Lower leg skin (tissue), 4 donors: Measurements from ENCODE around the gene MORN4. TPM values are rescaled to one million over a fixed set of nuclear protein-coding genes. Genes with fewer than 3 reads are reported as not detected.
A peak's percentile ranks its signal among the peaks of the same experiment; 100 is the strongest.
"Not testable (repeated sequence)": the region's sequence is repeated elsewhere in the genome, so short reads cannot be mapped to it uniquely, and the experiment has no call there.

ENCODE experiments used
- DNase-seq, 2 donors: peaks; one replicate each; pipeline ENCODE4 v3.0.0-alpha.2; 2019; ENCODE audit warnings: low spot score in 2 of 2
- H3K4me3 ChIP-seq: fragments of 200-600 bp; sonication (generic); 2 replicates; pipeline ENCODE4 v1.5.1; 2017; ENCODE audit warnings: mild to moderate bottlenecking, low read depth; ENCODE audit not compliant: poor library complexity, severe bottlenecking
- POLR2A ChIP-seq, 2 donors: fragments of 450-650 bp; IDR thresholded peaks; one replicate each; pipeline ENCODE4 v1.6.1; 2016 to 2017; ENCODE audit warnings: antibody characterized with exemption in 2 of 2, mild to moderate bottlenecking in 1 of 2, moderate library complexity in 1 of 2
- WGBS, 2 donors: methylation state at CpG; one replicate each; pipeline ENCODE4 v1.1.5; 2018; 5-methylcytosine and 5-hydroxymethylcytosine counted together
- intact Hi-C: fragments of 100-400 bp; cut with DNase I; formaldehyde crosslinking; loops from one replicate; pipeline ENCODE4 v1.15.0; 2023; ENCODE audit warnings: low total_unique reads
- total RNA-seq, 4 donors: library from RNA; depleted of rRNA; stranded (reverse); fragments of >200 nt; gene quantifications; one replicate each; pipeline ENCODE4 v1.1.0, GENCODE V29; 2016
- TF ChIP-seq, protein P1 (sequence below), 3 donors: fragments of 450-650 bp; IDR thresholded peaks; one replicate each; pipeline ENCODE4 v1.5.1; 2016; ENCODE audit warnings: antibody characterized with exemption in 3 of 3, mild to moderate bottlenecking in 3 of 3, moderate library complexity in 2 of 3

The MORN4 gene
- total RNA-seq, 4 donors from 2014 or later = 1.6 to 7.5 (median 2.2) TPM

DNA sequence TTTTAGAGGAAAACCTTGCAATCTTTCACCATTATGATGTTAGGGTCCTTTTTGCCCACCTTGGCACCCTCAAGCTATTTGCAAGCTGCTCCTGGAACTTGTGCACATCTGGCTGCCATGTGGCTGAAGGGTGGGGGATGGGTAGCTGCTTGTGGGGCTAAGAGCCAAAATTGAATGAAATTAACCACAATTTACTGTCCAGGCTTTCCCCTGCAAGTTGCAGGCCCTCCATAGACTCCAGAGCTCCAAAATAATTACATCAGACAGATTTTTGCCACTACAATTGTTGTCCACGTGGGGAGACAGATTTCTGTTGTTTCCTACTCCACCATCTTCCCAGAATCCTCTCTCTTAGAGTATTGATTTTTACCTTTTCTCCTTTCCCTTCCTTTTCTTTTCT lies 26.3 kb upstream of the MORN4 start:
- TF ChIP-seq POLR2A (IDR thresholded peaks at IDR 0.05) = no peak
- TF ChIP-seq, protein P1, sequence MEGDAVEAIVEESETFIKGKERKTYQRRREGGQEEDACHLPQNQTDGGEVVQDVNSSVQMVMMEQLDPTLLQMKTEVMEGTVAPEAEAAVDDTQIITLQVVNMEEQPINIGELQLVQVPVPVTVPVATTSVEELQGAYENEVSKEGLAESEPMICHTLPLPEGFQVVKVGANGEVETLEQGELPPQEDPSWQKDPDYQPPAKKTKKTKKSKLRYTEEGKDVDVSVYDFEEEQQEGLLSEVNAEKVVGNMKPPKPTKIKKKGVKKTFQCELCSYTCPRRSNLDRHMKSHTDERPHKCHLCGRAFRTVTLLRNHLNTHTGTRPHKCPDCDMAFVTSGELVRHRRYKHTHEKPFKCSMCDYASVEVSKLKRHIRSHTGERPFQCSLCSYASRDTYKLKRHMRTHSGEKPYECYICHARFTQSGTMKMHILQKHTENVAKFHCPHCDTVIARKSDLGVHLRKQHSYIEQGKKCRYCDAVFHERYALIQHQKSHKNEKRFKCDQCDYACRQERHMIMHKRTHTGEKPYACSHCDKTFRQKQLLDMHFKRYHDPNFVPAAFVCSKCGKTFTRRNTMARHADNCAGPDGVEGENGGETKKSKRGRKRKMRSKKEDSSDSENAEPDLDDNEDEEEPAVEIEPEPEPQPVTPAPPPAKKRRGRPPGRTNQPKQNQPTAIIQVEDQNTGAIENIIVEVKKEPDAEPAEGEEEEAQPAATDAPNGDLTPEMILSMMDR (IDR thresholded peaks at IDR 0.05) = no peak
- no peak overlapping the region for H3K4me3 ChIP-seq
- no peak for DNase-seq
- WGBS, 2 donors = 78 to 83% methylated on average over 1 of the region's 1 CpG
- intact Hi-C loops = no loop called here

DNA sequence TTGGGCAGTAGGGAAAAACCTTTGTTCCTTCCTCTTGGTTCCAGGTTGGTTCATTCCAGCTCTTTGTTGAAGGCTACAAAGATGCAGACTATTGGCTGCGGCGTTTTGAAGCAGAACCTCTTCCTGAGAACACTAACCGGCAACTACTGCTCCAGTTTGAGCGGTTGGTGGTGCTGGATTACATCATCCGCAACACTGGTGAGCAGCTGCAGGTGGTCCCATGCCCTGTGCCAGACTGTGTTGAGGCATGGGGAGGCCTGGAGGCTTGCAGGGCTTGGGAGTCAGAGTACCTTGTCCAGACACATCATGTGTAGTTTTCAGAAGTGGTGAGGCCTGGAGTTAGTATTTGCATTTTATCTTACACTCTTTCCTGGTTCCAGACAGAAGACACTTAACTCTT lies 23.5 kb upstream of the MORN4 start:
- intact Hi-C loops = no loop called here

DNA sequence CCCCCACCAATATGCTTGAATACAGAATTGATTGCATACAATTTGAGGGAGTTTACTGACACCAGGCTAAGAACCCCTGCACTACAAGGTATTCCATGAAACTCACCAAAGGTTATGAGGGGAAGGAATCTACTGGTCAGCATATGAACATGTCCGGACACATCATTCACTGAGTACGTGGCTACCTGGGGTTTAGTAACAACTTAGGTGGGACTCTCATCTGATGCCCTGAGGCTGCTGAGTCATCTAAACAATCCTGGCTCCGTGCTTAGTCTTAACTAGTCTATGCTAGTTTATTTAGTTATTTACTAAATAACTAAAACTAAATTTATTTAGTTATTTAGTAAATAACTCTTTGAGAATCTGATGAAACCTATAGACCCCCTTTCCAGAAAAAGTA lies 18.5 kb upstream of the MORN4 start:
- intact Hi-C loops = no loop called here
- TF ChIP-seq POLR2A (IDR thresholded peaks at IDR 0.05) = no peak
- TF ChIP-seq, protein P1 (IDR thresholded peaks at IDR 0.05) = no peak
- DNase-seq = no peak
- WGBS, 2 donors = 58 to 68% methylated on average over 3 of the region's 3 CpGs
- no peak overlapping the region for H3K4me3 ChIP-seq

More for the DNA sequence above, 23.5 kb upstream of the MORN4 start:
- no peak for TF ChIP-seq POLR2A (IDR thresholded peaks at IDR 0.05)
- TF ChIP-seq, protein P1 (IDR thresholded peaks at IDR 0.05) = no peak
- H3K4me3 ChIP-seq = no peak overlapping the region
- WGBS, 2 donors = 83 to 84% methylated on average over 5 of the region's 5 CpGs
- no peak for DNase-seq

DNA sequence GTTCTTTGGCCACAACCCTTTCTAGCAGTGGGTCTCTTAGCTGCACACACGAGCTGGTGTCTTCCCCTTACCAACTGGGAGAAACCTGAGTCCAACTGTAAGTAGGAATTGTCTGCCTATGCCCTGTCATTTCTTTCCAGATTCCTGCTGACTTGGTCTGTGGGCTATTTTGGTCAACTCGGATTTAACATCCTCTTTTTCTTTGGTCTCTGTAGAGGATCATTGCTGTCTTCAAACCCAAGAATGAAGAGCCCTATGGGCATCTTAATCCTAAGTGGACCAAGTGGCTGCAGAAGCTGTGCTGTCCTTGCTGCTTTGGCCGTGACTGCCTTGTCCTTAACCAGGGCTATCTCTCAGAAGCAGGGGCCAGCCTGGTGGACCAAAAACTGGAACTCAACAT lies 17.4 kb upstream of the MORN4 start:
- 84 to 88% methylated on average over 3 of the region's 3 CpGs for WGBS, 2 donors
- intact Hi-C loops = no loop called here
- H3K4me3 ChIP-seq = no peak overlapping the region
- TF ChIP-seq, protein P1 (IDR thresholded peaks at IDR 0.05) = no peak
- TF ChIP-seq POLR2A (IDR thresholded peaks at IDR 0.05) = no peak
- DNase-seq = no peak

DNA sequence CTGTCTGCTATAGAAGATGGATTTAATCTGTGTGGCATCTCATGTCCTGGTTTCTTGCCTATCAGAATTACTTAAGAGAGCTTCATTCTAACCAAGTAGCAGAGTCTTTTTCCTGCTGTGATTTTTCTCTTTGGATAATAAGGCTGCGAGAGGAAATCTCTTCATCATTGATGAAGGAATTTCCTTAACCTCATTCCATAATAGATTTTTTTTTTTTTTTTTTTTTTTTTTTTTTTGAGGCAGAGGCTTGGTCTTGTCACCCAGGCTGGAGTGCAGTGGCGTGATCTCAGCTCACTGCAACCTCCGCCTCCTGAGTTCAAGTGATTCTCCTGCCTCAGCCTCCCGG lies 16.1 kb upstream of the MORN4 start:
- intact Hi-C loops, H3K4me3 ChIP-seq, DNase-seq: not testable (repeated sequence)
- 83 to 87% methylated on average over 4 of the region's 4 CpGs for WGBS, 2 donors

DNA sequence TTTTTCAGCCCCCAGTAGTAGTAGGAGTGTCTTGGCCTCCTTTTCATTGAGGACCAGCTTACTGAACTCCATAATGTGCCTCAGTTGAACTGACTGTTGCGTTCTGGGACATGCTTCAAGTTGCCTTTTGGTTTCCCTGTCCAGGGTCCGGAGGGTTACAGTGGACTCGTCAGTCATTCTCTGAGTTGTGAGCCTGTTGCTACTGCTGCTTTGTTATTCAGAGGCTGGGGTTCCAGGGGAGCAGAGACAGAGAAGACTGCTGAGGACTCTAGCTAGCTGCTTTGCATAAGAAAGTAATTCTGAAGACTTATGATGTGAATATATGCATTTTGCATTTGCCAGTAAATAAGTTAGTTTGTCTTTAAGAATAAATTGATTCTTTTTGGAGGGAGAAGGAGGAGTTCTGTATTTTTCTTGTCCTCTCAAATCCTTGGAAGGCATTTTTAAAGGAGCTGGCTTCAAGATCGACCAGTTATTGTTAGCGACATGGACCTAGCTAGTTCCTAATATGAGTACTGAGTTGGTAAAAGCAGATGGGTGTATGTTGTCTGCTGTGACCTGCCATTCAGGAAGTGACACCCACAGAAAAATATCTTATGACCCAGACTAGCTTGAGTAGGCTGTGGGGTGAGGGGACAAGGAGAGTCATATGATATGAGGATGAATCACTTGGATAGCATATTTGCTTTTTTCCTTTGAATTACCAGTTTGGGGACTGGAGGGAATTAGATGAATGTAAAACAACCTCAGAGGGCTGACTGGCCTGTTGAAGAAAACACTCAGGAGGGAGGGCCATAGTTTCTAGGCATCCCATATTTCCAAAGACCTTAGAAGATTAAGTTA lies 15.5 kb upstream of the MORN4 start:
- intact Hi-C loops = no loop called here
- 68 to 70% methylated on average over 5 of the region's 5 CpGs for WGBS, 2 donors
- TF ChIP-seq, protein P1 (IDR thresholded peaks at IDR 0.05) = no peak
- TF ChIP-seq POLR2A (IDR thresholded peaks at IDR 0.05) = no peak
- no peak overlapping the region for H3K4me3 ChIP-seq
- DNase-seq = peak in 1 of 2 donors; percentile 66
